Fibroblast of skin of left biceps (primary cell): ENCODE data around the gene FAM237A.
A peak's percentile ranks its signal among the peaks of the same experiment; 100 is the strongest.

Source experiments
- DNase-seq, 2 experiments: peaks; one replicate each; pipeline ENCODE4 v3.0.0-alpha.2; 2013; ENCODE audit warnings: low read depth in 2 of 2

FAM237A gene

GRCh38 chr2:206688990-206689389 lies 46.7 kb downstream of the FAM237A start:
- no peak for DNase-seq

- no peak for DNase-seq
Observed at GRCh38 chr2:206692971-206693370, 50.7 kb downstream of the FAM237A start.

GRCh38 chr2:206693399-206694137 lies 51.3 kb downstream of the FAM237A start:
- peak; percentile 10 to 11 for DNase-seq

GRCh38 chr2:206696910-206697309 lies 54.6 kb downstream of the FAM237A start:
- DNase-seq = no peak

GRCh38 chr2:206698811-206699210 lies 56.5 kb downstream of the FAM237A start:
- no peak for DNase-seq
